Measurements from ENCODE around the gene TAF11L12. TPM values are rescaled to one million over a fixed set of nuclear protein-coding genes. Genes with fewer than 3 reads are reported as not detected.
"Not testable (repeated sequence)": the region's sequence is repeated elsewhere in the genome, so short reads cannot be mapped to it uniquely, and the experiment has no call there.

TAF11L12 gene
- not detected for total RNA-seq

DNA sequence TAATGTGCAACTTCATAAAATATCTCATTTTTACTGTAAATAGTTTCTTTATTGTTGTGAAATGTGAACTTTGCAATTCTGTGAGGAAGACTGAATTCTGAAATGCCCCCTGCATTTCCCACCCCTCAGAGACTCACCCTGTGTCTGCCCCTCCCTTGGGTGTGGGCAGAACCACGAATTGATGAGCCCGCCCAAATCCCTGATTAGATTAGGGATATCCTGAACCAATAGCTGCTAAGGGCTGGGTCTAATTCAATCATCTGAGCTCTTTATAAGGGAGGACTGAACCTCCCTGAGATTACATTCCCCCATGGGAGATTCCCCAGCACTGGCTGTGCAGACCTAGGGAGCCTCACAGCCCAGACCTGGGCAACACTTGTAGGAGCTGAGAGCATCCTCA, at the start of gene TAF11L12:
Gene TAF11L12, plus strand, starts transcription at position 301 of the 400 bp plus-strand sequence.
- in situ Hi-C loops (cut with MboI; ENCODE audit: low pct_ligation_motif_present in 1 of 4, low pct_unique_long_range_greater_than_20kb in 1 of 4, low sequenced_read_pairs in 3 of 4); H3K9me3 ChIP-seq; H3K4me1 ChIP-seq; intact Hi-C loops (cut with DNase I; ENCODE audit: low total_unique reads); H3K27ac ChIP-seq; DNase-seq; H3K4me3 ChIP-seq; H3K36me3 ChIP-seq; H3K27me3 ChIP-seq: not testable (repeated sequence)
- WGBS, 2 donors (ENCODE audit: low coverage in 1 of 2) = 50 to 72% methylated on average over 2 of the region's 2 CpGs

DNA sequence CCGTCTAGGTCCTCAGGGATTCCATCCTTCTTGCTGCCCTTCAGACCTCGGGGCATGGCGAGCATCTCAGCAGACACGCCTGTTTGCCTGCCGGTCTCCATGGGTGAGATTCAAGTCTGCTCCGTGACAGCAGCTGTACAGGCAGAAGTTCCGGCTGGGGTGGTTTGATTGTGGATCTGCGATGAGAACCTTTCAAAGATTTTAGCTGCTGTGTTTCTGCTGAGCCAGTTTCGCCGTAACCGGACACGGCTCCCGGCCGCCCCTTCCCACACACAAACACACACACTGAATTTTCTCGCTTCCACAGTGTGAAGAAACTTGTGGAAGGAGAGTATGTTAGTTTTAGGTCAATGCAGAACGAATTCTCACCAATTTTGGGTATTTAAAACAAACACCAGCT, 24.5 kb upstream of the TAF11L12 start, which contains the start of gene TAF11L7:
Gene TAF11L7, minus strand, starts transcription at position 101 of the 400 bp plus-strand sequence.
- in situ Hi-C loops (cut with MboI; ENCODE audit: low pct_ligation_motif_present in 1 of 4, low pct_unique_long_range_greater_than_20kb in 1 of 4, low sequenced_read_pairs in 3 of 4); H3K4me1 ChIP-seq; H3K36me3 ChIP-seq; DNase-seq; H3K9me3 ChIP-seq; H3K27me3 ChIP-seq; H3K27ac ChIP-seq; intact Hi-C loops (cut with DNase I; ENCODE audit: low total_unique reads); H3K4me3 ChIP-seq: not testable (repeated sequence)
- no CpG with 5 or more reads among the region's 16 CpGs for WGBS, 2 donors (ENCODE audit: low coverage in 1 of 2)

DNA sequence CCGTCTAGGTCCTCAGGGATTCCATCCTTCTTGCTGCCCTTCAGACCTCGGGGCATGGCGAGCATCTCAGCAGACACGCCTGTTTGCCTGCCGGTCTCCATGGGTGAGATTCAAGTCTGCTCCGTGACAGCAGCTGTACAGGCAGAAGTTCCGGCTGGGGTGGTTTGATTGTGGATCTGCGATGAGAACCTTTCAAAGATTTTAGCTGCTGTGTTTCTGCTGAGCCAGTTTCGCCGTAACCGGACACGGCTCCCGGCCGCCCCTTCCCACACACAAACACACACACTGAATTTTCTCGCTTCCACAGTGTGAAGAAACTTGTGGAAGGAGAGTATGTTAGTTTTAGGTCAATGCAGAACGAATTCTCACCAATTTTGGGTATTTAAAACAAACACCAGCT, 19.3 kb upstream of the TAF11L12 start, which contains the start of gene TAF11L8:
Gene TAF11L8, minus strand, starts transcription at position 101 of the 400 bp plus-strand sequence.
- H3K27me3 ChIP-seq; H3K9me3 ChIP-seq; H3K4me1 ChIP-seq; intact Hi-C loops (cut with DNase I; ENCODE audit: low total_unique reads); H3K4me3 ChIP-seq; H3K36me3 ChIP-seq; H3K27ac ChIP-seq; DNase-seq; in situ Hi-C loops (cut with MboI; ENCODE audit: low pct_ligation_motif_present in 1 of 4, low pct_unique_long_range_greater_than_20kb in 1 of 4, low sequenced_read_pairs in 3 of 4): not testable (repeated sequence)
- WGBS, 2 donors (ENCODE audit: low coverage in 1 of 2) = no CpG with 5 or more reads among the region's 16 CpGs

DNA sequence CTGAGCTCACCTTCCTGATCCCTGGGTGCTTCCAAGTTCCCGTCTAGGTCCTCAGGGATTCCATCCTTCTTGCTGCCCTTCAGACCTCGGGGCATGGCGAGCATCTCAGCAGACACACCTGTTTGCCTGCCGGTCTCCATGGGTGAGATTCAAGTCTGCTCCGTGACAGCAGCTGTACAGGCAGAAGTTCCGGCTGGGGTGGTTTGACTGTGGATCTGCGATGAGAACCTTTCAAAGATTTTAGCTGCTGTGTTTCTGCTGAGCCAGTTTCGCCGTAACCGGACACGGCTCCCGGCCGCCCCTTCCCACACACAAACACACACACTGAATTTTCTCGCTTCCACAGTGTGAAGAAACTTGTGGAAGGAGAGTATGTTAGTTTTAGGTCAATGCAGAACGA, 15.9 kb upstream of the TAF11L12 start, which contains the start of gene TAF11L9:
Gene TAF11L9, minus strand, starts transcription at position 140 of the 400 bp plus-strand sequence.
- H3K9me3 ChIP-seq; H3K4me3 ChIP-seq; H3K27me3 ChIP-seq; intact Hi-C loops (cut with DNase I; ENCODE audit: low total_unique reads); H3K4me1 ChIP-seq; H3K36me3 ChIP-seq; H3K27ac ChIP-seq; in situ Hi-C loops (cut with MboI; ENCODE audit: low pct_ligation_motif_present in 1 of 4, low pct_unique_long_range_greater_than_20kb in 1 of 4, low sequenced_read_pairs in 3 of 4); DNase-seq: not testable (repeated sequence)
- 90 to 100% methylated on average over 9 to 10 of the region's 15 CpGs for WGBS, 2 donors (ENCODE audit: low coverage in 1 of 2)

DNA sequence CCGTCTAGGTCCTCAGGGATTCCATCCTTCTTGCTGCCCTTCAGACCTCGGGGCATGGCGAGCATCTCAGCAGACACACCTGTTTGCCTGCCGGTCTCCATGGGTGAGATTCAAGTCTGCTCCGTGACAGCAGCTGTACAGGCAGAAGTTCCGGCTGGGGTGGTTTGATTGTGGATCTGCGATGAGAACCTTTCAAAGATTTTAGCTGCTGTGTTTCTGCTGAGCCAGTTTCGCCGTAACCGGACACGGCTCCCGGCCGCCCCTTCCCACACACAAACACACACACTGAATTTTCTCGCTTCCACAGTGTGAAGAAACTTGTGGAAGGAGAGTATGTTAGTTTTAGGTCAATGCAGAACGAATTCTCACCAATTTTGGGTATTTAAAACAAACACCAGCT, 12.5 kb upstream of the TAF11L12 start, which contains the start of gene TAF11L10:
Gene TAF11L10, minus strand, starts transcription at position 101 of the 400 bp plus-strand sequence.
- WGBS, 2 donors (ENCODE audit: low coverage in 1 of 2) = no CpG with 5 or more reads among the region's 15 CpGs
- H3K9me3 ChIP-seq; H3K27me3 ChIP-seq; H3K27ac ChIP-seq; intact Hi-C loops (cut with DNase I; ENCODE audit: low total_unique reads); H3K36me3 ChIP-seq; H3K4me3 ChIP-seq; H3K4me1 ChIP-seq; DNase-seq; in situ Hi-C loops (cut with MboI; ENCODE audit: low pct_ligation_motif_present in 1 of 4, low pct_unique_long_range_greater_than_20kb in 1 of 4, low sequenced_read_pairs in 3 of 4): not testable (repeated sequence)

DNA sequence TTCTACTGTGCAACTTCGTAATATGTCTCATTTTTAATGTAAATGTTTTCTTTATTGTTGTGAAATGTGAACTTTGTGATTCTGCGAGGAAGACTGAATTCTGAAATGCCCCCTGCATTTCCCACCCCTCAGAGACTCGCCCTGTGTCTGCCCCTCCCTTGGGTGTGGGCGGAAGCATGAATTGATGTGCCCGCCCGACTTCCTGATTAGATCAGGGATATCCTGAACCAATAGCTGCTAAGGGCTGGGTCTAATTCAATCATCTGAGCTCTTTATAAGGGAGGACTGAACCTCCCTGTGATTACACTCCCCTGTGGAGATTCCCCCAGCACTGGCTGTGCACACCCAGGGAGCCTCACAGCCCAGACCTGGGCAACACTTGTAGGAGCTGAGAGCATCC, 6.3 kb upstream of the TAF11L12 start, which contains the start of gene TAF11L11:
Gene TAF11L11, plus strand, starts transcription at position 304 of the 400 bp plus-strand sequence.
- WGBS, 2 donors (ENCODE audit: low coverage in 1 of 2) = 63 to 67% methylated on average over 1 to 6 of the region's 6 CpGs
- H3K4me3 ChIP-seq; H3K4me1 ChIP-seq; H3K36me3 ChIP-seq; H3K27me3 ChIP-seq; H3K9me3 ChIP-seq; intact Hi-C loops (cut with DNase I; ENCODE audit: low total_unique reads); H3K27ac ChIP-seq; in situ Hi-C loops (cut with MboI; ENCODE audit: low pct_ligation_motif_present in 1 of 4, low pct_unique_long_range_greater_than_20kb in 1 of 4, low sequenced_read_pairs in 3 of 4); DNase-seq: not testable (repeated sequence)

DNA sequence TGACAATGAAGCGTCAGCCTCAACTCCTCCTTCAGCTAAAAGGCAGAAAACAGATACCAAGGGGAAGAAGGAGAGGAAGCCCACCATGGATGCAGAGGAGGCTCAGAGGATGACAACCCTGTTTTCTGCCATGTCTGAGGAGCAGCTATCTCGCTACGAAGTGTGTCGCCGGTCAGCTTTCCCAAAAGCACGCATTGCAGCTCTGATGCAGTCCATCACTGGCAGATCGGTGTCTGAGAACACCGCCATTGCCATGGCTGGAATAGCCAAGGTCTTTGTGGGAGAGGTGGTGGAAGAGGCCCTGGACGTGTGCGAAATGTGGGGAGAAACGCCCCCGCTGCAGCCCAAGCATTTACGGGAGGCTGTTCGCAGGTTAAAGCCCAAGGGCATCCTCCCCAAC, 5.2 kb upstream of the TAF11L12 start:
- Histone ChIP-seq H3K4me1 (no peaks in the 10 kb centered on the region), H3K36me3 (no peaks in the 10 kb centered on the region), H3K9me3 (no peaks in the 10 kb centered on the region), H3K27me3 (no peaks in the 10 kb centered on the region), H3K4me3 (no peak overlapping the region), H3K27ac (no peak overlapping the region)
- in situ Hi-C loops (cut with MboI; ENCODE audit: low pct_ligation_motif_present in 1 of 4, low pct_unique_long_range_greater_than_20kb in 1 of 4, low sequenced_read_pairs in 3 of 4) = no loop called here
- intact Hi-C loops (cut with DNase I; ENCODE audit: low total_unique reads) = no loop called here
- DNase-seq = no peak
- 94 to 95% methylated on average over 7 to 13 of the region's 14 CpGs for WGBS, 2 donors (ENCODE audit: low coverage in 1 of 2)
- TF ChIP-seq EP300 (IDR thresholded peaks at IDR 0.05; ENCODE audit: low read depth) (no peak), POLR2AphosphoS5 (IDR thresholded peaks at IDR 0.05) (no peak), POLR2A (IDR thresholded peaks at IDR 0.05) (no peak)
- TF ChIP-seq, protein P1, sequence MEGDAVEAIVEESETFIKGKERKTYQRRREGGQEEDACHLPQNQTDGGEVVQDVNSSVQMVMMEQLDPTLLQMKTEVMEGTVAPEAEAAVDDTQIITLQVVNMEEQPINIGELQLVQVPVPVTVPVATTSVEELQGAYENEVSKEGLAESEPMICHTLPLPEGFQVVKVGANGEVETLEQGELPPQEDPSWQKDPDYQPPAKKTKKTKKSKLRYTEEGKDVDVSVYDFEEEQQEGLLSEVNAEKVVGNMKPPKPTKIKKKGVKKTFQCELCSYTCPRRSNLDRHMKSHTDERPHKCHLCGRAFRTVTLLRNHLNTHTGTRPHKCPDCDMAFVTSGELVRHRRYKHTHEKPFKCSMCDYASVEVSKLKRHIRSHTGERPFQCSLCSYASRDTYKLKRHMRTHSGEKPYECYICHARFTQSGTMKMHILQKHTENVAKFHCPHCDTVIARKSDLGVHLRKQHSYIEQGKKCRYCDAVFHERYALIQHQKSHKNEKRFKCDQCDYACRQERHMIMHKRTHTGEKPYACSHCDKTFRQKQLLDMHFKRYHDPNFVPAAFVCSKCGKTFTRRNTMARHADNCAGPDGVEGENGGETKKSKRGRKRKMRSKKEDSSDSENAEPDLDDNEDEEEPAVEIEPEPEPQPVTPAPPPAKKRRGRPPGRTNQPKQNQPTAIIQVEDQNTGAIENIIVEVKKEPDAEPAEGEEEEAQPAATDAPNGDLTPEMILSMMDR (IDR thresholded peaks at IDR 0.05) = no peak

DNA sequence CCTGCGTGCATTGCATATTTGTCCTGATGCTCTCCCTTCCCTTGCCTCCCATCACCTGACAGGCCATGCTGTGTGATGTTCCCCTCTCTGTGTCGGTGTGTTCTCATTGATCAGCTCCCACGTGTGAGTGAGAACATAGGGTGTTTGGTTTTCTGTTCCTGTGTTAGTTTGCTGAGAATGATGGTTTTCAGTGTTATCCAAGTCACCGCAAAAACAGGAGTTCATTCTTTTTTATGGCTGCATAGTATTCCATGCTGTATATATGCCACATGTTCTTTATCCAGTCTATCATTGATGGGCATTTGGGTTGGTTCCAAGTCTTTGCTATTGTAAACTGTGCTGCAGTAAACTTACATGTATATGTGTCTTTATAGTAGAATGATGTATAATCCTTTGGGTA, 2.7 kb upstream of the TAF11L12 start:
- intact Hi-C loops (cut with DNase I; ENCODE audit: low total_unique reads); H3K4me3 ChIP-seq; DNase-seq; in situ Hi-C loops (cut with MboI; ENCODE audit: low pct_ligation_motif_present in 1 of 4, low pct_unique_long_range_greater_than_20kb in 1 of 4, low sequenced_read_pairs in 3 of 4); H3K36me3 ChIP-seq; H3K4me1 ChIP-seq; H3K9me3 ChIP-seq; H3K27ac ChIP-seq; H3K27me3 ChIP-seq: not testable (repeated sequence)
- WGBS, 2 donors (ENCODE audit: low coverage in 1 of 2) = 88 to 94% methylated on average over 1 to 4 of the region's 4 CpGs
